Hepatocyte (in vitro differentiated cells): ENCODE results near the gene TSPAN31. TPM values are rescaled to one million over a fixed set of nuclear protein-coding genes. Genes with fewer than 3 reads are reported as not detected.
A peak's percentile ranks its signal among the peaks of the same experiment; 100 is the strongest.

ENCODE experiments used
- DNase-seq: peaks from one replicate; pipeline ENCODE4 v3.0.0-alpha.2; 2016; ENCODE audit warnings: low spot score
- H2AFZ ChIP-seq: fragments of 200-600 bp; sonication (generic); 2 replicates; pipeline ENCODE4 v1.6.0; 2016; ENCODE audit warnings: antibody characterized with exemption, mild to moderate bottlenecking
- H3K27ac ChIP-seq: fragments of 200-600 bp; sonication (generic); 2 replicates; pipeline ENCODE4 v1.5.1; 2016; ENCODE audit warnings: mild to moderate bottlenecking
- H3K27me3 ChIP-seq: fragments of 200-600 bp; sonication (generic); 2 replicates; pipeline ENCODE4 v1.6.1; 2016
- H3K36me3 ChIP-seq: fragments of 200-600 bp; sonication (generic); replicated peaks from 2 replicates; pipeline ENCODE4 v1.5.1; 2016; ENCODE audit warnings: low read depth; ENCODE audit not compliant: insufficient read depth
- H3K4me1 ChIP-seq: fragments of 200-600 bp; sonication (generic); 2 replicates; pipeline ENCODE4 v1.5.1; 2016; ENCODE audit warnings: mild to moderate bottlenecking, moderate library complexity; ENCODE audit not compliant: insufficient read depth
- H3K4me2 ChIP-seq: fragments of 200-600 bp; sonication (generic); 2 replicates; pipeline ENCODE4 v1.6.0; 2016
- H3K4me3 ChIP-seq: fragments of 200-600 bp; sonication (generic); 2 replicates; pipeline ENCODE4 v1.5.1; 2016; ENCODE audit warnings: mild to moderate bottlenecking
- H3K79me2 ChIP-seq: fragments of 200-600 bp; sonication (generic); 2 replicates; pipeline ENCODE4 v1.6.0; 2017; ENCODE audit warnings: mild to moderate bottlenecking
- H3K9me2 ChIP-seq: fragments of 200-600 bp; sonication (generic); replicated peaks from 2 replicates; pipeline ENCODE4 v1.6.0; 2017; ENCODE audit warnings: mild to moderate bottlenecking; ENCODE audit not compliant: insufficient read depth
- H3K9me3 ChIP-seq: fragments of 200-600 bp; sonication (generic); 2 replicates; pipeline ENCODE4 v1.5.1; 2016; ENCODE audit warnings: low read depth, mild to moderate bottlenecking
- H4K20me1 ChIP-seq: fragments of 200-600 bp; sonication (generic); 2 replicates; pipeline ENCODE4 v1.6.0; 2016; ENCODE audit warnings: mild to moderate bottlenecking; ENCODE audit not compliant: insufficient read depth, poor library complexity, severe bottlenecking
- EZH2 ChIP-seq: fragments of 200-600 bp; sonication (generic); IDR thresholded peaks from 2 replicates; pipeline ENCODE4 v1.6.1; 2016; ENCODE audit warnings: antibody characterized with exemption, mild to moderate bottlenecking, borderline replicate concordance
- EZH2phosphoT487 ChIP-seq: fragments of 200-600 bp; sonication (generic); IDR thresholded peaks from one replicate; pipeline ENCODE4 v1.6.1; 2018; ENCODE audit warnings: antibody characterized with exemption, mild to moderate bottlenecking, low read depth, moderate library complexity; ENCODE audit not compliant: unreplicated experiment, severe bottlenecking
- WGBS: methylation state at CpG from one replicate; pipeline ENCODE4 v1.1.6; 2016; ENCODE audit warnings: low lambda C conversion rate; ENCODE audit errors: missing lambda C conversion rate; 5-methylcytosine and 5-hydroxymethylcytosine counted together
- polyA plus RNA-seq: library from polyadenylated mRNA; unstranded; fragments of >200 nt; fragmentation: Nextera tagmentation; extraction: Ambion mirVana; gene quantifications from 2 replicates; pipeline ENCODE4 v1.2.1, GENCODE V29; 2016
- total RNA-seq: library from RNA; depleted of rRNA; stranded (reverse); fragments of >200 nt; gene quantifications from 2 replicates; pipeline ENCODE4 v1.2.3, GENCODE V29; 2014
- TF ChIP-seq, protein P1 (sequence below): fragments of 200-600 bp; sonication (generic); IDR thresholded peaks from 2 replicates; pipeline ENCODE4 v1.5.1; 2016; ENCODE audit warnings: antibody characterized with exemption, mild to moderate bottlenecking; ENCODE audit not compliant: poor library complexity

Gene TSPAN31
- total RNA-seq (77.6 and 81.3 TPM in 2 replicates), polyA plus RNA-seq (54.9 and 69.2 TPM in 2 replicates)

DNA sequence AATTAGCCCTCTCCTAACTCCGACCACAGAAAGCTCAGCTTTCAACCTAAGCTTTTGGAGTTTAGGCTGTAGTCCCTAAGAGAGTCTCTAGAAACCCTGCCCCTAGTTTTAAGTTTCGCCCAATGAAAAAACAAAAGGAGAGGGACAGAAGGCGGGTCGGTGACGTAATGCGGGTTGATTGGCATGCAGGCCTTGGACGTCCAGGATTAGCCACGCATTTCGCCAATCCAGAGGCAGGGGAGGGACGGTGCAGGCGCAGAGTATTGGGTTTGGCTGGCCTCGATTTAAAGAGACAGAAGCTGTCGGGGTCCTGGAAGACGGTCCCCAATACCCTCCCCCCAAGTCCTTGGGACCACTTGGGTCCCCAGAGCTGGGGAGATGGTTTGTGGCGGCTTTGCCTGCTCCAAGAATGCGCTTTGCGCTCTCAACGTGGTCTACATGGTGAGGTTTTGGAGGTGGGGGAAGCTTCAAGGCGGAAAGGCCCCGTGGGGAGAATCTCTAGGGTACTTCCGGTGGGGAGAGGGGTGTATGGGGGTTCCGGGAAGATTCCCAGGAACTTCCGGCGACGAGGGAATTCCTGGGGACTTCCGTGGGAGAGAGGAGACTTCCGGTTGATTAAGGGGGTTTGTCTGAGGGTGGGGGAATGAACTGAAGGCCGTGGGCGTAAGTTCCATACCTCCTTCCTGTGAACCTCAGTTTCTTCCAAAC lies at the start of gene TSPAN31:
Gene TSPAN31 (plus strand): TSS at position 263 of the 708 bp plus-strand sequence. CDS start 116 bp downstream, at position 379.
- Histone ChIP-seq H3K27ac (peak within 1 kb of the TSS; percentile 97), H3K9me3 (no peaks in the 10 kb centered on the region), H3K9me2 (no peaks in the 10 kb centered on the region), H3K27me3 (peaks cover 36% of the 10 kb centered on the region), H3K4me2 (peak within 1 kb of the TSS; percentile 76), H3K4me3 (peak within 1 kb of the TSS; percentile 58), H4K20me1 (no peaks in the 10 kb centered on the region), H3K4me1 (peaks cover 4% of the 10 kb centered on the region), H2AFZ (peak within 1 kb of the TSS; percentile 18), H3K36me3 (peaks cover 3% of the 10 kb centered on the region), H3K79me2 (peaks cover 16% of the 10 kb centered on the region)
- no peak for TF ChIP-seq EZH2
- no peak for TF ChIP-seq EZH2phosphoT487
- TF ChIP-seq, protein P1, sequence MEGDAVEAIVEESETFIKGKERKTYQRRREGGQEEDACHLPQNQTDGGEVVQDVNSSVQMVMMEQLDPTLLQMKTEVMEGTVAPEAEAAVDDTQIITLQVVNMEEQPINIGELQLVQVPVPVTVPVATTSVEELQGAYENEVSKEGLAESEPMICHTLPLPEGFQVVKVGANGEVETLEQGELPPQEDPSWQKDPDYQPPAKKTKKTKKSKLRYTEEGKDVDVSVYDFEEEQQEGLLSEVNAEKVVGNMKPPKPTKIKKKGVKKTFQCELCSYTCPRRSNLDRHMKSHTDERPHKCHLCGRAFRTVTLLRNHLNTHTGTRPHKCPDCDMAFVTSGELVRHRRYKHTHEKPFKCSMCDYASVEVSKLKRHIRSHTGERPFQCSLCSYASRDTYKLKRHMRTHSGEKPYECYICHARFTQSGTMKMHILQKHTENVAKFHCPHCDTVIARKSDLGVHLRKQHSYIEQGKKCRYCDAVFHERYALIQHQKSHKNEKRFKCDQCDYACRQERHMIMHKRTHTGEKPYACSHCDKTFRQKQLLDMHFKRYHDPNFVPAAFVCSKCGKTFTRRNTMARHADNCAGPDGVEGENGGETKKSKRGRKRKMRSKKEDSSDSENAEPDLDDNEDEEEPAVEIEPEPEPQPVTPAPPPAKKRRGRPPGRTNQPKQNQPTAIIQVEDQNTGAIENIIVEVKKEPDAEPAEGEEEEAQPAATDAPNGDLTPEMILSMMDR, result no peak
- DNase-seq, result peak; percentile 98
- 2% methylated on average over 24 of the region's 29 CpGs for WGBS

DNA sequence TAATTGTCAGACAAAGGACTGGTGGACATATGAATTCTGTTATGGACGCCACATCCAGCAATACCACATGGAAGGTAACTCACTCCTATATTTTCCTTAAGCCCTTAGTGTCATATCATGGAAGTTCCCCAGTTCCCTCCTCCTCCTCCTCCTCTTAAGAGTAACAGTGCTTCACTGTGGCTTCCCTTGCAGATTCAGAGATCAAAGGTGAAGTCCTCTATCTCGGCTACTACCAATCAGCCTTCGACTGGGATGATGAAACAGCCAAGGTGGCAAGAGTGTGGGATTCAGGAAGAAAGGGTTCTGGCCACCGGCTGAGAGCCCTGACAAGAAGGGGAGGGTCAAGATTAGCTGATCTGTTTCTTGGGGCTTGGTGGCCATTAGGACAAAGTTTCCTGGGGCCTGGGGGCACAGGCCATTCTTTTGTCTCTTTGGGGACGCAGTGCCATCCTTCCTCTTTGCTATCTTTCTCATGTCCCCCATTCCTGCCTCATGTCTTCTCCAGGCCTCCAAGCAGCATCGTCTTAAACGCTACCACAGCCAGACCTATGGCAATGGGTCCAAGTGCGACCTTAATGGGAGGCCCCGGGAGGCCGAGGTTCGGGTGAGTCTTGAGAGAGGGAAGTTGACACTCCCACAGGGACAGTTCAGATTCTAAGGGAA lies 48.9 kb upstream of the TSPAN31 start:
- no peak overlapping the region for H3K27ac ChIP-seq
- peaks cover 12% of the 10 kb centered on the region for H3K79me2 ChIP-seq
- no peaks in the 10 kb centered on the region for H3K36me3 ChIP-seq
- 88% methylated on average over 11 of the region's 11 CpGs for WGBS
- H3K9me2 ChIP-seq, result no peaks in the 10 kb centered on the region
- H3K4me1 ChIP-seq, result peaks cover 7% of the 10 kb centered on the region
- H3K4me3 ChIP-seq, result no peak overlapping the region
- H3K27me3 ChIP-seq, result no peaks in the 10 kb centered on the region
- no peak for DNase-seq
- H2AFZ ChIP-seq, result no peak overlapping the region
- TF ChIP-seq EZH2, result no peak
- H4K20me1 ChIP-seq, result no peaks in the 10 kb centered on the region
- H3K9me3 ChIP-seq, result no peaks in the 10 kb centered on the region
- H3K4me2 ChIP-seq, result no peak overlapping the region

- peaks cover 7% of the 10 kb centered on the region for H3K4me1 ChIP-seq
- no peak overlapping the region for H3K4me3 ChIP-seq
- H3K36me3 ChIP-seq, result no peaks in the 10 kb centered on the region
- H4K20me1 ChIP-seq, result no peaks in the 10 kb centered on the region
- H3K4me2 ChIP-seq, result no peak overlapping the region
- WGBS, result 100% methylated on average over 1 of the region's 1 CpG
- H3K27ac ChIP-seq, result no peak overlapping the region
- H2AFZ ChIP-seq, result no peak overlapping the region
- no peaks in the 10 kb centered on the region for H3K27me3 ChIP-seq
- TF ChIP-seq, protein P1, result no peak
- no peak for TF ChIP-seq EZH2phosphoT487
- no peak for TF ChIP-seq EZH2
- no peak for DNase-seq
- H3K9me2 ChIP-seq, result no peaks in the 10 kb centered on the region
- H3K79me2 ChIP-seq, result peaks cover 12% of the 10 kb centered on the region
- no peaks in the 10 kb centered on the region for H3K9me3 ChIP-seq
These were observed 47.8 kb upstream of the TSPAN31 start for GRCh38 chr12:57697076-57697475.

GRCh38 chr12:57698414-57698813 lies 46.4 kb upstream of the TSPAN31 start:
- no peaks in the 10 kb centered on the region for H3K36me3 ChIP-seq
- H3K4me3 ChIP-seq, result no peak overlapping the region
- peaks cover 12% of the 10 kb centered on the region for H3K79me2 ChIP-seq
- H2AFZ ChIP-seq, result no peak overlapping the region
- peaks cover 7% of the 10 kb centered on the region for H3K4me1 ChIP-seq
- H4K20me1 ChIP-seq, result no peaks in the 10 kb centered on the region
- WGBS, result 86% methylated on average over 3 of the region's 3 CpGs
- TF ChIP-seq, protein P1, result no peak
- TF ChIP-seq EZH2phosphoT487 (no peak), EZH2 (no peak)
- no peak overlapping the region for H3K27ac ChIP-seq
- H3K27me3 ChIP-seq, result no peaks in the 10 kb centered on the region
- H3K9me2 ChIP-seq, result no peaks in the 10 kb centered on the region
- no peak overlapping the region for H3K4me2 ChIP-seq
- DNase-seq, result no peak
- peaks cover under 1% of the 10 kb centered on the region for H3K9me3 ChIP-seq
